HUDEP-2 (cell line): ENCODE results near the gene SNAP29.
"Not testable (repeated sequence)": the region's sequence is repeated elsewhere in the genome, so short reads cannot be mapped to it uniquely, and the experiment has no call there.

Experiments
- DNase-seq, 76 experiments: peaks; one replicate each; lab custom pipeline; 2025; ENCODE audit not compliant: unreplicated experiment in 76 of 76; lab: John Stamatoyannopoulos, UW

The SNAP29 gene

GRCh38 chr22:20927940-20928572 is 69.2 kb downstream of the SNAP29 start:
- DNase-seq = no peak

- no peak for DNase-seq
Observed at GRCh38 chr22:20928573-20928967, 69.8 kb downstream of the SNAP29 start.

GRCh38 chr22:20930004-20930403 is 71.2 kb downstream of the SNAP29 start:
- no peak for DNase-seq

GRCh38 chr22:20930435-20930834 is 71.6 kb downstream of the SNAP29 start:
- DNase-seq = not testable (repeated sequence)

- no peak for DNase-seq
Observed at GRCh38 chr22:20931126-20931654, 72.4 kb downstream of the SNAP29 start.

GRCh38 chr22:20933910-20934309 is 75.1 kb downstream of the SNAP29 start:
- DNase-seq = no peak

- not testable (repeated sequence) for DNase-seq
Observed at GRCh38 chr22:20935049-20935448, 76.2 kb downstream of the SNAP29 start.

GRCh38 chr22:20935780-20936539 is 77.2 kb downstream of the SNAP29 start:
- DNase-seq = not testable (repeated sequence)

GRCh38 chr22:20937031-20937793 is 78.4 kb downstream of the SNAP29 start:
- no peak for DNase-seq

GRCh38 chr22:20937794-20938671 is 79.2 kb downstream of the SNAP29 start:
- no peak for DNase-seq

GRCh38 chr22:20939457-20940185 is 80.8 kb downstream of the SNAP29 start:
- not testable (repeated sequence) for DNase-seq

- DNase-seq = no peak
Observed at GRCh38 chr22:20940186-20940651, 81.4 kb downstream of the SNAP29 start.
